ENCODE results near the gene TECPR2. TPM values are rescaled to one million over a fixed set of nuclear protein-coding genes. Genes with fewer than 3 reads are reported as not detected.

The TECPR2 gene
- total RNA-seq, 4 donors from 2014 or later, result 14.1 to 43.1 (median 23.8) TPM

GRCh38 chr14:102532204-102532658, 169.5 kb downstream of the TECPR2 start:
- DNase-seq, result no peak
- TF ChIP-seq POLR2A (IDR thresholded peaks at IDR 0.05) (no peak), CTCF (IDR thresholded peaks at IDR 0.05) (no peak)
- Histone ChIP-seq H3K9me3 (no peaks in the 10 kb centered on the region), H3K4me3 (no peak overlapping the region), H3K27ac (no peak overlapping the region), H3K27me3 (no peaks in the 10 kb centered on the region), H3K4me1 (no peaks in the 10 kb centered on the region), H3K36me3 (no peaks in the 10 kb centered on the region)
- intact Hi-C loops (cut with DNase I; ENCODE audit: low total_unique reads), result no loop called here

- intact Hi-C loops (cut with DNase I; ENCODE audit: low total_unique reads), result no loop called here
- Histone ChIP-seq H3K9me3 (no peaks in the 10 kb centered on the region), H3K36me3 (no peaks in the 10 kb centered on the region), H3K27ac (no peak overlapping the region), H3K4me3 (no peak overlapping the region), H3K27me3 (no peaks in the 10 kb centered on the region), H3K4me1 (no peaks in the 10 kb centered on the region)
- TF ChIP-seq POLR2A (IDR thresholded peaks at IDR 0.05) (no peak), CTCF (IDR thresholded peaks at IDR 0.05) (no peak)
- no peak for DNase-seq
These were observed 175.3 kb downstream of the TECPR2 start for GRCh38 chr14:102537981-102538601.

- H3K27ac ChIP-seq, result no peak overlapping the region
- H3K36me3 ChIP-seq, result no peaks in the 10 kb centered on the region
- TF ChIP-seq POLR2A (IDR thresholded peaks at IDR 0.05), result no peak
- no peak for TF ChIP-seq CTCF (IDR thresholded peaks at IDR 0.05)
- intact Hi-C loops (cut with DNase I; ENCODE audit: low total_unique reads), result no loop called here
- no peaks in the 10 kb centered on the region for H3K9me3 ChIP-seq
- DNase-seq, result no peak
- no peaks in the 10 kb centered on the region for H3K27me3 ChIP-seq
- no peak overlapping the region for H3K4me3 ChIP-seq
- H3K4me1 ChIP-seq, result no peaks in the 10 kb centered on the region
These were observed 176.1 kb downstream of the TECPR2 start for GRCh38 chr14:102538602-102539543.

GRCh38 chr14:102539544-102540314, 177.0 kb downstream of the TECPR2 start:
- no peaks in the 10 kb centered on the region for H3K9me3 ChIP-seq
- no peaks in the 10 kb centered on the region for H3K36me3 ChIP-seq
- peaks cover 0 to 6% of the 10 kb centered on the region in 2 donors for H3K4me1 ChIP-seq
- H3K27me3 ChIP-seq, result peaks cover 0 to 3% of the 10 kb centered on the region in 2 donors
- no peak overlapping the region for H3K27ac ChIP-seq
- intact Hi-C loops (cut with DNase I; ENCODE audit: low total_unique reads), result no loop called here
- no peak overlapping the region for H3K4me3 ChIP-seq
- peak in 1 of 2 donors; percentile 32 for DNase-seq
- TF ChIP-seq CTCF (IDR thresholded peaks at IDR 0.05), result no peak
- TF ChIP-seq POLR2A (IDR thresholded peaks at IDR 0.05), result no peak
